Measurements from ENCODE around the gene SLC6A4.
"Not testable (repeated sequence)": the region's sequence is repeated elsewhere in the genome, so short reads cannot be mapped to it uniquely, and the experiment has no call there.

The SLC6A4 gene

DNA sequence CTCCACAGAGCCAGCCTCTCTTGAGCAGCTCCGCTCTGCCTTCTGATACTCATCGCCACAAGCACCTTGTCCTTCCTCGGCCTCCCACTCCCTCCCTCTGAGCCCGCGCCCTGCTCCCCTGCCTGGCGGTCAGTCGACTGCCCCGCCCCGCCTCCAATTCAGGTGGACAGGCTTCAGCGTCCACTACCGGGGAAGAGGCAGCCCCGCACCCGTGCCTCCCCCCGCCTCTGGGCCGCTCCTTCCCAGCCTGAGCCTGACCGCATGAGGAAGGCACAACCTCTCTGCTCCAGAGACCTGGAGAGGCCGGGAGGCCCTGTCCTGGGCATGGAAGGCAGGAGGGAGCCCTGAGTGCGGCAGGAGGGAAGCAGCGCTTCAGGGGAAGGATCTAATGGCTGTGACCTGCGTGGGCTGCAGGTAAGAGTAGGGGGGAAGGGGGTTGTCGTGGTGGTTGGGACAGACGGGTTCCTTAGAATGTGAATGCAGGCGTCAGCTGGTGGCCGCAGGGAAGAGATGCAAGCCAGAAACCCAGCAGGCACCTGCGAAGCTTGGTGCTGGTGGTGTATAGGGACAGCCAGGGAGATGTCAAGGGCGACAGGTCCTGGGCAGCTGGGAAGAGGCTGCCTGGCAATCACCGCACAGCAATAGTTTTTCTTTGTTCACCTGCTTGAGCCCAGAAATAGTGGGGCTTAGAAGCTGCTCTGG is 3.0 kb upstream of the SLC6A4 start:
- no peak for DNase-seq

DNA sequence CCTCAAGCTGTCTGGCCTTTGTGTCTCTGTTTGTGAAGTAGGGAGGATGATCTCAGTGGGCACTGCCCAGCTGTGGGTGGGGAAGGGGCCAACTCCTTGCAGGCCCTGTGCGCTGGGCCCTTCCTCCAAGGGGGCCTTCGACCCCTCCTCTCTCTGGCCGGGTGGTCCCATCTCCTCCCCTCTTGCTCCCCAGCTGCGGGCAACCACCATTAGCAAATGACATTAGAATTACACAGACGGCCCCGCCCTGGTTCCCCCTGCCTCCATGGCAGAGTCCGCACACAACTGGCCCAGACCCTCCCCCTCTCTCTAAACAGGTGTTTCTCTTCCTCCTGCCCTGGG is 2.5 kb upstream of the SLC6A4 start:
- no peak for DNase-seq

DNA sequence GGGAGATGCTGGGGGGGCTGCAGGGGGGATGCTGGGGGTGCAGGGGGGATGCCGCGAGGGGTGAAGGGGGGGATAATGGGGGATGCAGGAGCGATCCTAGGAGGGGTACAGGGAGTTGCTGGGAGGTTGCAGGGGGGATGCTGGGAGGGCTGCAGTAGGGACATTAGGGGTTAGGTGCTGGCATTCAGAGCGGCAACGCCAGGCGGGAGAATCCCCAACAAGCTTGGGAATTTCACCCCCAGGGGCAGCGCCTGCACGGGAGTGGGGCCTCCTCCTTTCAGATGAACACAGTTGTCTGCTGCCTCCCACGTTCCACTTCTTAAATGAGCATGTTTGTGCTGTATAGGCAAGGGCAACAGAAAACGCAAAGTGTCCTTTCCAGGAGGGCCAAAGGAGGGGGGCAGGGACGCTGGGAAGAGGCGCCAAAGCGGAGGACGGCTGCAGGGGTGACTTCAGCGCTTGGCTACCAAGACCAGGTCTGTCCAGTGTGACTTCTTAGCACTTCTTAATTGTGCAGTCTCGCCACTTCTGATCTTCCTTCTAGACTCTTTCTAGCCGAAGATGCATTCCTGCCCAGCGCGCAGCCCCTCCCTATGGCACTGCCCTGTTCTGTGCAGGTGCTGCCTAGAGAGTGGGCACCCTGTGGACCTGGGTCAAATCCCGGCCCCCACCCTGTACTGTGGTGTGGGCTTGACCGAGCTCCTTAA is 2.0 kb upstream of the SLC6A4 start:
- no peak for DNase-seq

DNA sequence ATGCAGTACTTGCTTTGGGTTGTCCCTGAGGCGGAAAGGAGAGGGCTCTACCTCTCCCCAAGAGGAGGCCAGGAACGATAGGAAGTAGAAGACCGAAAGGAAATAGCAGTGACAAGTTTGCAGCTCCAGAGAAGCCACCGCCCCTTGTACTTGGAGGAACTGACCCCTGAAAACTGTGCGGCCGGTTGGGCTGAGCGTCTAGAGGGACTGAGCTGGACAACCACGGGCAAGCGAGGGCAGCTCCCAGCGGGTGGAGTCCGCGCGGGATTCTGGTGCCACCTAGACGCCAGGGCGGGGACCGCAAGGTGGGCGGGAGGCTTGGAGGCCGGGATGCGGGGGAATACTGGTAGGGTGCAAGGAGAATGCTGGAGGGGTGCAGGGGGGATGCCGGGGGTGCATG is 1.3 kb upstream of the SLC6A4 start:
- DNase-seq: no peak

DNA sequence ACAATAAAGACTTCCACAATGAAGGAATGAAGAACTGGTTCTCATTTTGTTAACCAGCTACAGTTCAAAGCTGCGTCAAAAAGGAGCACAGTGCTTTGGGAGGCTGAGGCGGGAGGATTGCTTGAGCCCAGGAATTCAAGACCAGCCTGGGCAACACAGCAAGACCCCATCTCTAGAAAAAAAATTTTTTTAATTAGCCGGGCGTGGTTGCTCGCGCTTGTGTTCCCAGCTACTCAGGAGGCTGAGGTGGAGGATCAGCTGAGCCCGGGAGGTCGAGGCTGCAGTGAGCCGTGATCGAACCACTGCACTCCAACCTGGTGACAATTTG is 764 bp upstream of the SLC6A4 start:
- no peak for DNase-seq

DNA sequence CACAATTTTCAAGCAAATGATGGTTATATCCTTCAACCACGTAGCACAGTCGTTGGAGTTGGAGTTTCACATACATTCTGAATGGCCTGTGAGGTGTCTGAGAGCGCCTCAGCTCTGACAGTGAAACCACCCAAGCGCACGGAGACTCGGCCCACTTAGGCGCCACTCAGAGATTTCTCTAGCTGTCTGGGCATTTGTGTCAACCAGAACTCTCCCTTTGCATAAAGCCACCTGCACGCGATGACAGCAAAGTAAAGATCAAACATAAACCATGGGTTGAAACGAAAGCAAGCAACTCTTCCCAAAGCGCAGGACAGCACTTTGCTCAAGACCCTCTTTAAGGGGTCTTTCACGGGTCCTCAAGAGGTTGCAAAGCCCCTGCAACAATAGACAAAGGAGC is 533 bp downstream of the SLC6A4 start:
- DNase-seq: no peak

DNA sequence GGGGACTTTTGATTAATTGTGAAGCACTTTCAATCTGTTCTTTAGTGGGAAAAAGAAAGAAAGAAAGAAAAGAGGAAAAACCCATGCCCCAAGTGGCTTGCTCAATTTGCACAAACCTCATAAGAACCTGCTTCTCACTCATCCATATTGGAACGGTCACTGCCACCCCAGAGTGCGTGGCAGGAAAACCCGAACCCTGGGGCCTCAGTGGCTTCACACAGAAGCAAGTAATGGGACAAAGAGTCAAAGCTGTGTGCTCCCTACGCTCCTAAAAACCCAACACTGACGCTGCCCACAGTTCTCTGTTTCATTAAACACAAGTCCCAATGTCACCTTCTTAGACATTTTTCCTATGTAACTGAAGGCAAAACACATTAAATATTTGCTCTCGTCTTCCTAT is 1.2 kb downstream of the SLC6A4 start:
- no peak for DNase-seq

DNA sequence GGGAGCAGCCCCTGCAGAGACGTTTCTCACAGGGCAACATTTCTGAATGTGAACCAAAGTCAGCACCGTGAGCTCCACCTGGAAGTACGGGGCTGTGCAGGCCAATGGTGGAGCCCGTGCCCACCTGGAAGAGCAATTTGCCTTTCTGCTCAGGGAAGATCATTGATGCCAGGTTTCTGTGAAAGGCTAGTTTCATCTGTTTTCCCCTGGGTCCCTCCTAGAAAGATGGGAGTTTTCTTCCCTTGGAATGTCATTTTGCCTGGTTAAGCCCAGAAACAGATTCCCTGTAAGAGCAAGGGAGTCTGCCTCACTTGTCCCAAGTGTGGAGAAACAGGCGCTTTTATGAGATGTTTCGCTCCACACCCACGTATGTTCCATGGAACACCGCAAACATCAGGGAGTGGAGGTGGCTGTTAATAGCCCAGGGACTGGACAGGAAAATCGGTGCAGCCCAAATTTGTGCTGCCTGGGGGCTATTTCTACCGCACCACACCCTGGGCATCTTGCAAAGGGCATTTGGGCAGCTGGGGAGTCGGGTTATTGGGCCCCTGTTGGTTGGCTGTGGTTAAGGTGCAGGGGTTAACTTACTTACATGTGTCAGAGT is 2.6 kb downstream of the SLC6A4 start:
- no peak for DNase-seq

DNA sequence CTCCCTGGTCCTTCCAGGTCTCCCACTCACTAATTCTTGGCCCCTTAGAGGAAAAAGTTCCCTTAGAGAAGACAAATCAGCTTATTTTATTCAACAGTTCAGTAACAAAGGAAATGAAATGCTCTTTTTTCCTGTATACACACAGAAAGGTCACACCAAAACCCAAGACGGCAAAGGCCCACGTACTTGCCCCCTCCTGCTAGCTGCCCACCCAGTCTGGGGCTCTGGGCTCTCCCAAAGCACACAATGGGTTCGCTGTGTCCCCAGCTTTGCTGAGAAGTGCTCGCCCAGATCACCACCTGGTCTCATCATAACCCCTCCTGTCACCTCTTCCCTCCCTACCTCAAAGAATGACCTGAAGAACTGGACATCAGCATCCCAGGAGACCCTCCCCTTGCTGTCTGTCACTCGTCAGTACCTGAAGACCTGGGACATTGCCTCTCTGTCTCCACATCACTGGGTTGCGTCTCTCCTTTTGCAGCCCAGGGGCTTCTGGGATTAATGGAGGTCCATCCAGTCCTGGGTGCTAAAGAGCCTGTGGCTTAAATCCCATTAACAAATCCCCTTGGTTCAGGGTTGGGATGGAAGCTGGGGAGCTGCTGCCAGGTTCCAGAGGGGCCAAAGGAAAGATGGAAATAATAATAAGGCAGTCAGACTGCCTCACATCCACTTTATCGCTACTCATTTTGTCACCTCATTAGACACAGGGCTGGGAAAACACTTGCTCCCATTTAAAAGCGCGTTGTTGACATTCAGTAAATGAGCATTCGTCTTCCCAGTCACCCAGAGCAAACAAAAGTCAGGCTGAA is 3.3 kb downstream of the SLC6A4 start:
- no peak for DNase-seq

DNA sequence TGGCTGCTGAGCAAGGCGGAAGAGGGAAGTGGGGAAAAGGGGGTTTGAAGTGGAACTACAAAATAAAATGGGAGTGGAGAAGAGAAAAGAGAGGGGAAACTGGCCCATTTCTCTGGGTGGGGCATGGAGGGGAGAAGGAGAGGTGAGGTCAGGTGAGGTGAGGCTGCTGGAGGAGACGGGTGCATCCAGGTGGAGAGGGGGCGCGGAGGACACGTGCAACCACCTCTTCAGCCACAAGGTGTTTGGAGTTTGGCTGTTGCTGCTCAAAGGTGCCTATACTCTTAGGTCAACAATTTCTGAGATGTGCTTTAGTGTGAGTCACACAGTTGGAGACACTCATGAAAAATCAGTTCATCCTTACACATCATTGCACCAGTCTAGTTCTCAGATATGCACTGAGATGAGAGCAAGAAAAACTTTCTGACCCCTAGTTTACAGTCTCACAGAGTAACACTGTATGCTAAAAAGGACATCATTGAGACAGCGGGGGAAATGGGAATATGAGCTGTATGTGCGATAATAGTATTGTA is 4.8 kb downstream of the SLC6A4 start:
- DNase-seq: no peak

DNA sequence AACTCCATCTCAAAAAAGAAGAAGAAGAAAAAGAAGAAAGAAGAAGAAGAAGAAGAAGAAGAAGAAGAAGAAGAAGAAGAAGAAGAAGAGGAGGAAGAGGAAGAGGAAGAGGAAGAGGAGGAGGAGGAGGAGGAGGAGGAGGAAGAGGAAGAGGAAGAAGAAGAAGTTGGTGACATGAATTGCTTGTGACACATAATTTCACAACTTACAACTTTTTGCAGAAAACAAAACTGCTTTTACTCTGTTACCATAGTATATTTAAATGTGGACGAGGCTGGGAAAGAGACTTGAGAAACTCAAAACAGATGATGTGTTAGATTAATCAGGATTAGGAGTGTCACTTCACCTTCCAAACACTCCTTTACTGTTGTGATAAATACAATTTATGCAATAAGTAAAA is 5.5 kb downstream of the SLC6A4 start:
- not testable (repeated sequence) for DNase-seq

DNA sequence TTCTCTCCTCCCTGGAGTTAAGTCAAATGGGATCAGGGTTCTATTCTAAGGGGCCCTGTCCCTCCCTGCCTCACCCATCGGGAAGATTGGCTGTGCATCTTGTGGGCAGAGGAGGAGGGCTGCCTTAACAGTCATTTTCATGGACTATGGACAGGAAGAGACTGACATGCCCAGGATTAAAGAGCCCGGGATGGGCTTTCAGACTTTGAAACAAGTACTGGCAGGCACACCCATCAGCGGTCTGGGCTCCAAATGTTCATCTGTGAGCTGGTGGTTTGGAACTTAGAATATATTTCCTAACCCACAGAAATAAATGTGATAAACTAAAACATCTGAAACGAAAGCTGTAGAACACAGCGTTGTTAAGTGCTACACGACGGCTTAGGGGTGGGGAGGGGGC is 6.5 kb downstream of the SLC6A4 start:
- DNase-seq: no peak

DNA sequence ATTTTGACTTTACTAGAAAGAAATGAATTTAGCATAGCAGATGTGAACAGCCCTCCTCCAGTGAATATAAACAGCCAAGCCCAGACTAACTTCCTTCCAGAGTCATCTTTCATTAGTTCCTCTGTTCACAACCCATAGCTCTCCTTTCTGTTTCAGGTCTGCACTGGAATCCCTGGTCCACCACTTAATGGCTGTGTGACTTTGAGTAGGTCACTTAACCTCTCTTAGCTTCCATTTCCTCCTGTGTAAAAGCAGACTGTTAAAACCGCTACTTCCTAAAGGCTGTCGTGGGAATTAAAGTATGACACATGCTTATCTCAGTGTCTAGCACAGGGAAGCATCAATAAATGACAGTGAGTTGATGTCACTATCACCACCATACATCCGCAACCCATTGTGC is 7.5 kb downstream of the SLC6A4 start:
- DNase-seq: no peak

DNA sequence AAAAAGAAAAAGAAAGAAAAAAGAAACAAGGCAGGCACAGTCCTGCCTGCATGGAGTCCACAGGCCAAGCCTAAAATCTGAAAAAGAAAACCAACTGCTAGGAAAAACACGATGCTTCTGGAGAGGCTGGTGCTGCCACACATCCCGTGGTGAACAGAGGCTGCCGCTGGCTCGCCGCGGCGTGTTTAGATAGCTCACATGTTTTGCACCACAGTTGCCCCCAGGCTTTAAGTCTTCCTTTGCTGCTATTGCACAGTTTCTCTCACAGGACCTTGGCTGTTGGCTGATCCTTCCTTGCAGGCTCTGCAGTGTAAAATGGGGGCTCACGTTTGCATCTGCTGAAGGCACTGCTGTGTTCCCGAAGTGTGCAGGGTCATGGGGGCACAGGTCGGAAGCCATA is 8.6 kb downstream of the SLC6A4 start:
- DNase-seq: no peak

DNA sequence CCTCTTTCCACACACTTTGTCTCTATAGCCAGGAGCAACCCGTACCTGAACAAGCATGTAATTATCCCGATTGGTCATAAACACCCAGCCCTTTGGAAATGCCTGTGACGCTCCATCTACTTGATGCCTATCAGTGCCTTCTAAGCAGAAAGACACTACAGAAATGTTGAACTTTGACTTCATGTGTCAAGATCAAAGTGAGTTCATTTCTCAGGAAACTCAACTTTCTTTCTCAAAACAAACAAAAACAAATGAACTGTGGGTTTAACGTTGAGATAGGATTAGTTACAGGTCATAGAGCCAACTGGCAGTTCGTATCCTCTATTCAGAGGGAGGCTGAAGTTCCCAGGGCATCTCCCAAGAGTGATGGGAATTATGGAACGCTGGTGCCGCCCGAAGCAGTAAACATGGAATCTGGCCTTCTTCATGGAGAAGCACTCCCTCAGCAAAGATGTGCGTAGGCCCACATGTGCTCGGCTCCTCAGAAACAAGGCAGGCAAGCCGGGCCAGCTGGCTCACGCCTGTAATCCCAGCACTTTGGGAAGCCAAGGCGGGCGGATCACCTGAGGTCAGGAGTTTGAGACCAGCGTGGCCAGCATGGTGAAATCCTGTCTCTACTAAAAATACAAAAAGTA is 9.5 kb downstream of the SLC6A4 start:
- DNase-seq: no peak

DNA sequence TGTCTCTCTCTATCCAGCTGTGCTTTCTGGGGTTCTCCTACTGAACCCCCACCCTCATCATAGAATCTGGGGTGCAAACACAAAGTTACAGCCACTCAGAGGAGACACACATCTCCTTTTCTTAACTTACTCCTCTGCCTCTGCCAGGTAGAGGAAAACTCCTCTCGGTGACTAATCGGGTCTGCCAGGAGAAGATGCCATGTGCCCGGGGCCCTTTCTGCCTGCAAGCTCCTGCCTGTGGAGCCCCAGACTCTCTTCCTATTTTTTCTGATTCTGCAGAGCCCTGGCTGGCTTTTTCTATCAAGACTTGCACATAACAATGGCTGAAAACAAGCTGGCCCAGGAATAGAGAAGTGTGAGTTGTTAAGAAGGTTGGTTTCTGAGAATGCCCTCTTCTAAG is 10.4 kb downstream of the SLC6A4 start:
- DNase-seq: no peak

DNA sequence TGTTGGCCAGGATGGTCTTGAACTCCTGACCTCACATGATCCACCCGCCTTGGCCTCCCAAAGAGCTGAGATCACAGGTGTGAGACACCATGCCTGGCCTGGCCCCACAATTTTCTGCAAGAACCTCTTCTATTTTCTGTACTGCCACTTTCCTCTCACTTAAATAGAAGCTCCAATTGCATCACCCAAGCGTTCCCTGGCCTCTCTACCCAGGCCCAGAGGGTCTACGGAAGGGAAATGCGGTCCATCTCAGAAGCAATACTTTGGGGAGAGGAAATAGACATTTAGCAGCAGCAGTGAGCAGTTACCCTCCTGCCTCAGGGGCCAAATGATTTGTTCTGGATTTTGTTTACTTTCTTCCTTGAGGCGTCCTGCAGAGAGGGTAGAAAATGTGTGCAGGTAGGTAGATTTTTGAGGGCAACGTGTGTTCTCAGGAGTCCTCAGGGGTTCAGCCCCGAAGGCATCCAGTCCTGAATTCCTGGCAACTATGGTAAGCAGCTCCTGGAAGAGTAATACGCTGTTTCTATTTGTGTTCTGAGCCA is 11.0 kb downstream of the SLC6A4 start:
- DNase-seq: no peak

DNA sequence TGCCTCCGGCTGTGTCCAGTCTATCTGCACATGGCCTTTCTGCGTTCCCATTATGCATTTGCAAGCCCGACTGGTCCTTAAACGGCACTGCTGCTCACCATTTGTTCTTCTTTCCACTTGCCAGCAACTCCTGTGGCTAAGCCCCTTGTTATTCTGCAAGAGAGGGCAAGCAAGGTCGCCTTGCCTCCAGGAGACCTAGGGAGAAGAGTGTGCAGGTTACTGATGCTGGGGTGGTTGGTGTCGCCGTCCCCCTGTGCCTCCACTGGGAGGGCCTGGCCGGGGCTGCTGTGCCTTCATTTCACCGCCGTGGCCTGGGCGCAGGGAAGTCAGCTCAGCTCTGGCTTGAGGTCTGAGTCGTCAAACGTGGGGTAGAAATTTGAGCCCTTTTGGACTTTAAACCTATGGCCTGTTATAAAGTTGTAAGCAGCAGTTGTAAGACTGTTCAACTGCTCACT is 12.7 kb downstream of the SLC6A4 start:
- no peak for DNase-seq

DNA sequence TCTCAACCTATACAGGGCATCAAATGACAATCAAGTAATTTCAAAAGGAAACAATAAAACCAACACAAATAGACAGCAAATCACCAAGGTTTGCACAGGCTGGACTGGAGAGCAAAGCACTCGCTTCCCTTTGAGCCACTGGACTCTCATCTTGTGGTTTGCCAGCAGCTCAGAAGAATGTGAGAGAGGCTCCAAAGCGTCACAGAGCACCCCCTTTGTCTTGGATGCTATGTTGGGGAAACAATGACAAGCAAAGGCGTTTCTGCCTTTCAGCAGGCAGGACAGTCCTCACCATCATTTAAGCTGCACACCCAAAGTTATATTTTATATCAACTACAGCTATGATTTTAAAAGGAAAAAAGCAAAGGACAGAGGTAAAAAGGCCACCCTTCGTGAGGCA is 13.2 kb downstream of the SLC6A4 start:
- no peak for DNase-seq

DNA sequence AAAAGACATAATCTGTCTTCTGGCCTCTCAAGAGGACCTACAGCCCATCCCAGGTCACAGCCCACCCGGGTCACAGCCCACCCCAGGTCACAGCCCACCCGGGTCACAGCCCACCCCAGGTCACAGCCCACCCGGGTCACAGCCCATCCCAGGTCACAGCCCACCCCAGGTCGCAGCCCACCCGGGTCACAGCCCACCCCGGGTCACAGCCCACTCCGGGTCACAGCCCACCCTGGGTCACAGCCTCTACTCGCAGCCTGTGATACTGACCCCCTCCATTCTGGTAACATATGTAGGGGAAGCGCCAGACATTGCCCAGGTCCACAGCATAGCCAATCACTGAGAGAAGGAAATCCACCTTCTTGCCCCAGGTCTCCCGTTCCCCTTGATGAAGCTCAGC is 14.2 kb downstream of the SLC6A4 start:
- DNase-seq: no peak

DNA sequence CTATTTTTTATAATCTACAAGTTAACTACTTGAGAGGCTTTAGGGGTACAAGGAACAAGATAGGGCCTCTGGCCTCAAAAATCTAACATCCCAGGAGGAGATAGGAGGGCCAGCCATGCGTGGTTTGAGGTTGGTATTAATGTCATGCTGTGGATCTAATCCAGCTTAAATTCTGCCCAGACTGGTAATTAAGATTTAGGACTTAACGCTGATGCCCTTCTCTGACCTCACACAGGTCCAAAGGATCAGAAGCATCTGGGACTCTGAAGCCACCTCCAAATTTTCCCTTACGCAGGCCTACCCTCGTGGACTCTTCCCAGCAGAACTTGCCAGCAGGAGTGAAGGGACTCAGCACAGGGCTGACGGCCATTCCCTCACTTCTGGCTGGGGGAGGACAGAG is 15.1 kb downstream of the SLC6A4 start:
- DNase-seq: no peak

DNA sequence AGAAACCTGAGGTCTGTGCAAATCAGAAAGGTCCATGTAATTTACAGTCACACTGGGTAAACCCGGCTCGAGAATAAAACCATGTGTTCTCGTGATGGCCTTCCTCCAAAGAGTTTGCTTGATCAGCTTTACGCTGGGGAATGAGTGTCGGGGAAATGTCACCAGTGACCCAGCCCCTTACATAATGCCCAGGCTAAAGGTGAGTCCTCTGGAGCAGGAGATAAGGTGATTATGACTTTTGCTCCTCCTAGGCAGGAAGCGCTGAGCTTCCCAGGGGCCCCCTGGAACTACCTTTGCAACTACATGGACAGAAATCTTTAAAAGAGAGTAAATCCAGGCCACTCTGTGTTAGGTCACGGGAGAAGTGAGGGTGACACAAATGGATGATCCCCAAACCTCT is 15.7 kb downstream of the SLC6A4 start:
- DNase-seq: no peak

DNA sequence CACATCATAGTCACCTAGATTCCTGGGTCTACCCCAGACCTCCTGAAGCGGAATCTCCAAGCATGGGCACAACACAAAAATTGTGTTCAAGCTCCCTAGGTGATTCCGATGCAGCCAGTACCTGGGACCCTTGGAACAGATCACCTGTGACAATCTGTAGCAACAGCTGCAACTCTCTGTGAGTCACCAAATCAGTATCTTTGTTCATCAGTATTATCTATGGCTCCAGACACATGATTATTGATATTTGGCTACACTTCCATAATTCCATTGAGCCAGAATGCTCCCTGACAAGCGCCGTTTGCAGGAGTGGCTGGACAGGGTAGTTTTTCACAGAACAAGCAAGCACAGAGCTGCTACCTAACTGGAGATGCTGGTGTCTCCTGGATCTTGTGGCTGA is 16.2 kb downstream of the SLC6A4 start:
- no peak for DNase-seq
